IMR-90 (cell line): ENCODE results near the gene GRN.

Experiments used
- CTCF ChIP-seq: conservative IDR thresholded peaks from 2 replicates; pipeline ENCODE4 v1.5.1; 2012; ENCODE audit warnings: mild to moderate bottlenecking, low read depth, low read length, improper control_type of control experiment
- MXI1 ChIP-seq: IDR thresholded peaks from 2 replicates; pipeline ENCODE4 v1.6.1; 2012; ENCODE audit warnings: low read depth, mild to moderate bottlenecking, low read length, moderate library complexity, borderline replicate concordance
- POLR2A ChIP-seq: IDR thresholded peaks from 2 replicates; pipeline ENCODE4 v1.6.1; 2012; ENCODE audit warnings: mild to moderate bottlenecking, low read depth, low read length
- RAD21 ChIP-seq: IDR thresholded peaks from 2 replicates; pipeline ENCODE4 v1.6.1; 2012; ENCODE audit warnings: low read length, improper control_type of control experiment
- TF ChIP-seq, protein P1 (sequence below): fragments of 150-350 bp; IDR thresholded peaks from 2 replicates; pipeline ENCODE4 v1.6.1; 2017; ENCODE audit warnings: mild to moderate bottlenecking, antibody characterized with exemption, low read length, low read depth

DNA sequence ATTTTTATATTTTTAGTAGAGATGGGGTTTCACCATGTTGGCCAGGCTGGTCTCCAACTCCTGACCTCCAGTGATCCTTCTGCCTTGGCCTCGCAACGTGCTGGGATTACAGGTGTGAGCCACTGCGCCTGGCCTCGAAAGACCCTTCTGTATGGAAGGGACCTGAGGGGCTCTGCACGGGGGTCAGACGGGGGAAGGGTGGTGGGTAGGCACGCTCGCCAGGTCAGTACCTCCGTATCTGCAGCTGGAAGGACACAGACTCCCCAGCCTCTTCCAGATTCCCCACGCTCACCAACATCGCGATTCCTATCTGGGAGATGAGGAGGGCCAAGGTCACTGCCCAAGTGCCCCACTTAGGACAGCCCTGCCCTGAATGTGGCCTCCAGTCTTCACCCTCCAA is 31.7 kb downstream of the GRN start:
- TF ChIP-seq, protein P1, sequence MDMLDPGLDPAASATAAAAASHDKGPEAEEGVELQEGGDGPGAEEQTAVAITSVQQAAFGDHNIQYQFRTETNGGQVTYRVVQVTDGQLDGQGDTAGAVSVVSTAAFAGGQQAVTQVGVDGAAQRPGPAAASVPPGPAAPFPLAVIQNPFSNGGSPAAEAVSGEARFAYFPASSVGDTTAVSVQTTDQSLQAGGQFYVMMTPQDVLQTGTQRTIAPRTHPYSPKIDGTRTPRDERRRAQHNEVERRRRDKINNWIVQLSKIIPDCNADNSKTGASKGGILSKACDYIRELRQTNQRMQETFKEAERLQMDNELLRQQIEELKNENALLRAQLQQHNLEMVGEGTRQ, result no peak
- TF ChIP-seq MXI1 (no peak), POLR2A (no peak), CTCF (no peak), RAD21 (no peak)
